GM23248 (cell line): Measurements from ENCODE around the gene PEX5L. TPM values are rescaled to one million over a fixed set of nuclear protein-coding genes. Genes with fewer than 3 reads are reported as not detected.

Source experiments
- DNase-seq: peaks from one replicate; pipeline ENCODE4 v3.0.0-alpha.2; 2015
- H2AFZ ChIP-seq: fragments of 200-600 bp; sonication (generic); 2 replicates; pipeline ENCODE4 v1.6.1; 2016; ENCODE audit warnings: antibody characterized with exemption
- H3F3A ChIP-seq: fragments of 200-600 bp; sonication (generic); 2 replicates; pipeline ENCODE4 v1.6.1; 2016; ENCODE audit warnings: mild to moderate bottlenecking, antibody characterized with exemption, mixed run types; ENCODE audit not compliant: insufficient read depth
- H3K27ac ChIP-seq: fragments of 200-600 bp; sonication (generic); 2 replicates; pipeline ENCODE4 v1.5.1; 2016; ENCODE audit warnings: mild to moderate bottlenecking
- H3K27me3 ChIP-seq: fragments of 200-600 bp; sonication (generic); replicated peaks from 2 replicates; pipeline ENCODE4 v1.6.1; 2016; ENCODE audit warnings: mild to moderate bottlenecking; ENCODE audit not compliant: insufficient read depth
- H3K36me3 ChIP-seq: fragments of 200-600 bp; sonication (generic); 2 replicates; pipeline ENCODE4 v1.6.1; 2016; ENCODE audit warnings: low read depth, mild to moderate bottlenecking
- H3K4me1 ChIP-seq: fragments of 200-600 bp; sonication (generic); 2 replicates; pipeline ENCODE4 v1.6.1; 2016; ENCODE audit warnings: mild to moderate bottlenecking; ENCODE audit not compliant: insufficient read depth
- H3K4me2 ChIP-seq: fragments of 200-600 bp; sonication (generic); one replicate; pipeline ENCODE4 v1.6.1; 2016; ENCODE audit warnings: mild to moderate bottlenecking; ENCODE audit not compliant: unreplicated experiment
- H3K4me3 ChIP-seq: fragments of 200-600 bp; sonication (generic); 2 replicates; pipeline ENCODE4 v1.5.1; 2016; ENCODE audit warnings: mild to moderate bottlenecking
- H3K79me2 ChIP-seq: fragments of 200-600 bp; sonication (generic); 2 replicates; pipeline ENCODE4 v1.6.1; 2016; ENCODE audit warnings: mild to moderate bottlenecking; ENCODE audit not compliant: insufficient read depth
- H3K9ac ChIP-seq: fragments of 200-600 bp; sonication (generic); 2 replicates; pipeline ENCODE4 v1.6.1; 2016; ENCODE audit warnings: mild to moderate bottlenecking
- H3K9me2 ChIP-seq: fragments of 200-600 bp; sonication (generic); 2 replicates; pipeline ENCODE4 v1.6.1; 2016; ENCODE audit warnings: mixed run types, mild to moderate bottlenecking, moderate library complexity; ENCODE audit not compliant: insufficient read depth
- H3K9me3 ChIP-seq: fragments of 200-600 bp; sonication (generic); one replicate; pipeline ENCODE4 v1.6.1; 2017; ENCODE audit warnings: low read depth
- H4K20me1 ChIP-seq: fragments of 200-600 bp; sonication (generic); 2 replicates; pipeline ENCODE4 v1.6.0; 2016; ENCODE audit not compliant: insufficient read depth
- EZH2 ChIP-seq: fragments of 200-600 bp; sonication (generic); IDR thresholded peaks from 2 replicates; pipeline ENCODE4 v1.6.1; 2018; ENCODE audit warnings: antibody characterized with exemption, mild to moderate bottlenecking; ENCODE audit not compliant: insufficient read depth, poor library complexity, severe bottlenecking
- EZH2phosphoT487 ChIP-seq: fragments of 200-600 bp; sonication (generic); IDR thresholded peaks from 2 replicates; pipeline ENCODE4 v1.6.1; 2018; ENCODE audit warnings: antibody characterized with exemption, moderate library complexity, mild to moderate bottlenecking, low read depth; ENCODE audit not compliant: insufficient read depth
- WGBS, 2 experiments: methylation state at CpG; one replicate each; pipeline ENCODE4 v1.1.6; 2015 to 2017; ENCODE audit warnings: low lambda C conversion rate in 2 of 2, low coverage in 1 of 2; ENCODE audit errors: missing lambda C conversion rate in 2 of 2; 5-methylcytosine and 5-hydroxymethylcytosine counted together
- in situ Hi-C: fragments of 300-500 bp; cut with MboI; formaldehyde crosslinking; loops from 2 replicates; pipeline ENCODE4 v1.15.0; 2020
- polyA plus RNA-seq: library from polyadenylated mRNA; unstranded; fragments of >200 nt; fragmentation: Nextera tagmentation; extraction: Ambion mirVana; gene quantifications from 2 replicates; pipeline ENCODE4 v1.2.1, GENCODE V29; 2016
- total RNA-seq: library from RNA; depleted of rRNA; stranded (reverse); fragments of >200 nt; shearing (Covaris generic); gene quantifications from 2 replicates; pipeline ENCODE4 v1.2.3, GENCODE V29; 2014

The PEX5L gene
- total and polyA plus RNA-seq, 2 experiments from 2014 or later, result 0.03 TPM; not detected in 1

DNA sequence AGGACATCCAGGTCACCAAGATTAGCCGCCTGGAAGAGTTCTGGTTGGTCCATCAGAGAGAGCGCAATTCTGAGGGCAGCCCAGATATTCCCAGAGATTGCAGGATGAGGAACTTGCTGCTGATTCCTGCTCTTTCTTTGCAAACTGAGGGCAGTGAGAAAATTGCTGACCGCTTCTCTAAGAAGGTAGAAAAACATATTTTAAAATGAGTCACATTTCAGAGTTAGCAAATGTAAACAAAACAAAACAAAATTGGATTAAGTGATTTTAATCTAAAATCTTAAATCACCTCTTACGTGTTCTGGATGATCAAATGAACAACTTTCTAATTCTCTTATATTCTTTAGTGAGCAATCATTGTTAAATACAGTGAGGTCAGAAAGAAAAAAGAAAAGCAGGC lies 234.9 kb downstream of the PEX5L start:
- in situ Hi-C loops, result no loop called here
- DNase-seq, result peak; percentile 29

GRCh38 chr3:179801263-179801662 lies 235.5 kb downstream of the PEX5L start:
- no peak overlapping the region for H3K4me3 ChIP-seq
- H3K4me2 ChIP-seq, result peak overlapping the region; percentile 26
- H3K27ac ChIP-seq, result peak overlapping the region; percentile 71
- no peaks in the 10 kb centered on the region for H4K20me1 ChIP-seq
- in situ Hi-C loops, result no loop called here
- H2AFZ ChIP-seq, result no peak overlapping the region
- peaks cover 5% of the 10 kb centered on the region for H3F3A ChIP-seq
- H3K4me1 ChIP-seq, result peaks cover 11% of the 10 kb centered on the region
- no peaks in the 10 kb centered on the region for H3K9me2 ChIP-seq
- H3K36me3 ChIP-seq, result no peaks in the 10 kb centered on the region
- H3K9ac ChIP-seq, result peak overlapping the region; percentile 39
- H3K9me3 ChIP-seq, result no peaks in the 10 kb centered on the region
- peak; percentile 96 for DNase-seq
- H3K79me2 ChIP-seq, result no peaks in the 10 kb centered on the region
- H3K27me3 ChIP-seq, result no peaks in the 10 kb centered on the region
- TF ChIP-seq EZH2phosphoT487 (no peak), EZH2 (no peak)

More for the DNA sequence above, 234.9 kb downstream of the PEX5L start:
- H3K27me3 ChIP-seq, result no peaks in the 10 kb centered on the region
- peak overlapping the region; percentile 24 for H3K4me2 ChIP-seq
- H4K20me1 ChIP-seq, result no peaks in the 10 kb centered on the region
- peaks cover 5% of the 10 kb centered on the region for H3F3A ChIP-seq
- no peaks in the 10 kb centered on the region for H3K36me3 ChIP-seq
- no peaks in the 10 kb centered on the region for H3K9me2 ChIP-seq
- H3K9me3 ChIP-seq, result no peaks in the 10 kb centered on the region
- peak overlapping the region; percentile 39 for H3K9ac ChIP-seq
- TF ChIP-seq EZH2, result no peak
- no peak for TF ChIP-seq EZH2phosphoT487
- H3K4me1 ChIP-seq, result peaks cover 11% of the 10 kb centered on the region
- WGBS, 2 experiments, result 84 to 97% methylated on average over 4 of the region's 4 CpGs
- H3K79me2 ChIP-seq, result no peaks in the 10 kb centered on the region
- H3K4me3 ChIP-seq, result no peak overlapping the region
- peak overlapping the region; percentile 71 for H3K27ac ChIP-seq
- no peak overlapping the region for H2AFZ ChIP-seq

DNA sequence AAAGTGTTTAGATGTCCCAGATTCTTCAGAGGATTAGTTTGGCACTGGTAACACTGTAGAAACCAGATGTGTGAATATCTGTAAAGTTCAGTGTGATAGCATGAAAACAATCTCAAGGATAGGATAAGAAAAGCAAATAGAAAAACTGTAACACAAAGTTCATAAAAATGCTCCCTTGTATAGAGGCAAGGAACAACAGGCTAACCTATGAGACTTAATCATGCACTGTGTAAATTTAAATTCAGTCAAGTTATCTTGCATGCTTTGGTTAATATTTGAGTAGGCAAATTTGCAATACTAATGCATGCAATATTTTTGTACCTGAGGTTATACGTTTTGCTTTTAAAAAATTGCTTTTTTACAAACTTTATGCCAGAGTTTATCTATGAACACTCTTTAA lies 239.5 kb downstream of the PEX5L start:
- TF ChIP-seq EZH2phosphoT487 (no peak), EZH2 (no peak)

DNA sequence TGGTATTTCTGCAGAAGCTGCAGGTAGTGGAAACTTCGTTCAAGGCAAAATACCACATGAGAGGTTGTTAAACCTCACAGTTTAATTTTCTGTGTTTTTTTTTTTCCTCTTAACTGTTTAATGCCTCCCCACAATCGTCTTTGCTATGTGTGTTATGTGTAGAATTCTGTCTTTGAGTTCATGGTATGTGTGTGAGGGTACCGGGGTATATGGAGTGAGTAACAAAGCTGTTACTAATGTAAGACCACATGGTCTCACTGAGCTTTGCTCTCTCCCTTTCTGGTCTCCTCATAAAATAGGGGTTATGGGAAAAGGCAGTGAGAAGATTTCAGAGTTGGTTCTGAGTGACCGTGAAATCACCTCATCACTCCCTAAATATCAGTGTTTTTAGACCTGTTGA lies 240.3 kb downstream of the PEX5L start:
- Histone ChIP-seq H3K9ac (no peak overlapping the region), H3K27ac (no peak overlapping the region), H3K4me1 (peaks cover 4% of the 10 kb centered on the region), H3K9me2 (no peaks in the 10 kb centered on the region; the same call in 1 of the 2 replicates), H4K20me1 (no peaks in the 10 kb centered on the region), H3K36me3 (no peaks in the 10 kb centered on the region), H3K79me2 (no peaks in the 10 kb centered on the region), H3K9me3 (no peaks in the 10 kb centered on the region), H3K4me2 (no peak overlapping the region), H3F3A (peaks cover 5% of the 10 kb centered on the region; the same call in 1 of the 2 replicates), H3K27me3 (no peaks in the 10 kb centered on the region), H2AFZ (no peak overlapping the region), H3K4me3 (no peak overlapping the region)
- DNase-seq, result no peak
- TF ChIP-seq EZH2, result no peak
- TF ChIP-seq EZH2phosphoT487, result no peak
- 43 to 46% methylated on average over 4 of the region's 4 CpGs for WGBS, 2 experiments
- in situ Hi-C loops, result no loop called here

More for the DNA sequence above, 239.5 kb downstream of the PEX5L start:
- H3F3A ChIP-seq, result peaks cover 5% of the 10 kb centered on the region
- H3K4me2 ChIP-seq, result no peak overlapping the region
- no peak for DNase-seq
- no peaks in the 10 kb centered on the region for H3K27me3 ChIP-seq
- no peaks in the 10 kb centered on the region for H3K9me3 ChIP-seq
- in situ Hi-C loops, result no loop called here
- no peak overlapping the region for H3K27ac ChIP-seq
- H3K4me3 ChIP-seq, result no peak overlapping the region
- H3K79me2 ChIP-seq, result no peaks in the 10 kb centered on the region
- no peak overlapping the region for H3K9ac ChIP-seq
- H3K4me1 ChIP-seq, result peaks cover 11% of the 10 kb centered on the region
- no peaks in the 10 kb centered on the region for H3K36me3 ChIP-seq
- H2AFZ ChIP-seq, result no peak overlapping the region
- H3K9me2 ChIP-seq, result no peaks in the 10 kb centered on the region
- H4K20me1 ChIP-seq, result no peaks in the 10 kb centered on the region
- 53 to 55% methylated on average over 1 of the region's 1 CpG for WGBS, 2 experiments

DNA sequence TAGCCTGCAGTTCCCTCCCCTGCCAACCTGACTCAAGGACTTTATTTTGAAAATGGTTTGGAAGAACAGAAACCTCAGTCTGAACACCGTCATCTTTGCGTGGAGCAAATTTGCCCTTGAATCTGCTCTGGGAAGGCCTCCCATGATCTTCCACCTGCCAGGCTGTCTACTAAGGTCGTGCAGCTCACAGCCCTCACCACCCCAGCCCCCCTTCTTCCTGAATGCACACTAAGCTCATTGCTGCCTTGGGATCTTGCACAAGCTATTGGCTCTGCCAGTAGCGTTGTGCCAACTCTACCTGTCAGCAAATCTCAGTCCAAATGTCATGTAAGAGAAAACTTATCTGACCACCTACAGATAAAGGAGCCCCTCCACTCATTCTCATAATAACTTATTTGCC lies 242.4 kb downstream of the PEX5L start:
- Histone ChIP-seq H3K27ac (no peak overlapping the region), H4K20me1 (no peaks in the 10 kb centered on the region)
- in situ Hi-C loops, result no loop called here

More for the DNA sequence above, 242.4 kb downstream of the PEX5L start:
- TF ChIP-seq EZH2phosphoT487 (no peak), EZH2 (no peak)
- Histone ChIP-seq H3K27me3 (no peaks in the 10 kb centered on the region), H3K36me3 (no peaks in the 10 kb centered on the region), H2AFZ (no peak overlapping the region), H3K9ac (no peak overlapping the region), H3F3A (no peaks in the 10 kb centered on the region), H3K9me2 (no peaks in the 10 kb centered on the region; the same call in 1 of the 2 replicates), H3K79me2 (no peaks in the 10 kb centered on the region), H3K4me3 (no peak overlapping the region), H3K4me1 (no peaks in the 10 kb centered on the region), H3K4me2 (no peak overlapping the region), H3K9me3 (no peaks in the 10 kb centered on the region)
- 67 to 77% methylated on average over 4 of the region's 4 CpGs for WGBS, 2 experiments
- DNase-seq, result no peak
